NCI-H82 treated with DMSO at 0.1 percent for 48 hours (cell line): Measurements from ENCODE around the gene KLHL35.

Source experiments
- DNase-seq: peaks from one replicate; lab custom pipeline; 2025; ENCODE audit not compliant: unreplicated experiment; lab: John Stamatoyannopoulos, UW

The KLHL35 gene

GRCh38 chr11:75469785-75470405 is 36.9 kb upstream of the KLHL35 start:
- DNase-seq: no peak

DNA sequence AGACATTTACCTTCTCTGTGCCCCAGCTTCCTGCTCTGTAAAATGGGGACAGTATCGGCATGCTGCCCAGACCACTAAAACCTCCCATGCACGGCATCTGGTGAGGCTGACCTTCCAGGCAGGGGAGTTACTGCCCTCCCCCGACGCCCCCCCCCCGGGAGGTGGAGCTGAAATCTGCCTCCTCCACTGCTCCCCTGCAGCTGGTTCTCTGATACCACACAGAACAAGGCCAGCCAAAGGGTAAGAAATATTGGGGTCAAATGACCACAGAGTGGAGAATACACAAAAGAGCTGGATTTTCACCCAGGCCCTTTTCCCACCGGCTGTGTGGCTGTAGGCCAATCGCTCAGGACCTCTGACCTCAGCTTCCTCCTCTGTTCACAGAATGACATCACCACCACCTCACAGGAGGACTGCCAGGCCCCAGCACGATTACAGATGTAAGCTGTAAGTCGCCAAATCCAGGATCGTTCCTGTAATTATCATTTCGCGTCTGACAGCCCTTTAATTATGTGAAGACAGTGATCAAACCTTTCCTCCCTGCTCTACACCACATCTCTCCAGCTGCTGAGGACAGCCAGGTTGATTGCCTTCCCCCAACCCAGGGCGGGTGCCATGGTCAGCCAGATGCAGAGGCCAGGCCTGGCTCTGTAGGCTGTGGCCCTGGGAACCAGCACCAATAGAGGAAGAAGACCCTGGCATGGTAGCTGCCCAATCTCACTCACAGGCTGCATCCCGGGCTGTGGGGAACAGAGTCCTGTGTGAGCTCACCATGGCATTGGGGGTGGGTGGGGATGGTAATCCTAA is 35.7 kb upstream of the KLHL35 start:
- DNase-seq: no peak

- no peak for DNase-seq
Observed at GRCh38 chr11:75467881-75468280, 34.9 kb upstream of the KLHL35 start.

GRCh38 chr11:75467311-75467710 is 34.3 kb upstream of the KLHL35 start:
- no peak for DNase-seq

GRCh38 chr11:75465701-75466531 is 32.9 kb upstream of the KLHL35 start:
- DNase-seq: no peak

DNA sequence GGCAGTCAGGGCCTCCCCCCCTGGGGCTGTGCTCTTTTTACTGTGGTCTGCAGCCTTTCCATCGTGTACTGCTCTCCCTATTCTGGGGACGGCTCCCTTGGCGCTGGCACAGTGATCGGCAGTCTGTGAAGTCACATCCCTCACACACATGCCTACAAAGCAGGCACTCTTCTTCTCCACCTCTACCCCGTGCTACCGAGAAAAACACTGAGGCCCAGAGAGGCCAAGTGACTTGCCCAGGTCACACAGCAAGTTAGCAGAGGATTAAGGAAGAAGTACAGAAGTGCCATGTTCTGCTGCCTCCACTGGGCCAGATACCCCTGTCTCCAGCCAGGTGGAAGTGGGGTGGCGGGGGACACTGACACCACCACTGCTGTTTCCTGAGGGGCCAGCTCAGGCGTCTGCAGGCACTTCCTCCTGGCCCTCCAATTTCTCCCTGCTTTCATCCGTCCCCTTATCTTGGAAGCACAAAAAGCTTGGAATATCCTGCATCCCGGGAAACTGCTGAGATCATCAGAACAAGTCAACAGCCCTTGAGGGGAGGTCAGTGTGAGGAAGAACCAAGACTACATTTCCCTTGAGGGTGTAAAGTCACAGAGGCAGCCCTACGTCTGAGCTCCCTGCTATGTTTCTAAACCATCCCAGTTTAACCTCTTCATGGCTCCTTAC is 30.2 kb upstream of the KLHL35 start:
- DNase-seq: no peak

GRCh38 chr11:75462117-75462653 is 29.2 kb upstream of the KLHL35 start:
- DNase-seq: no peak

DNA sequence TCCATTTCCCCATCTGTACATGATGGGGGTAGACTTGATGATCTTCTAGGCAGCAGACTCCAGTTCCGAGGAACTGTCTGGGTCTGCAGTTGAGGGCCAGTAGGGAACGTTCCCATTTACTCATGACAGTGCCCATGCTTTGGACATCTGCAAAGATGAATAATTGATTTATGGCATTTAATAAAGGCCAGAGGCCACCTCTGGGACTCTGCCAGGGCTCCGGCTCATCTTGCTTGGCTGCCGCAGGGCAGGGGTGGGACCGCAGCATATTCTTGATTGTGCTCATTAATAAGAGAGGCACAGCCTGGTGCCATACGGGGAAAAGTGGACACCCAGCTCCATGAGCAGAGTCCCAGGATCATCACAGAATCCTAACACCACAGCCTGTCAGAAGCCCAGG is 28.1 kb upstream of the KLHL35 start:
- no peak for DNase-seq

DNA sequence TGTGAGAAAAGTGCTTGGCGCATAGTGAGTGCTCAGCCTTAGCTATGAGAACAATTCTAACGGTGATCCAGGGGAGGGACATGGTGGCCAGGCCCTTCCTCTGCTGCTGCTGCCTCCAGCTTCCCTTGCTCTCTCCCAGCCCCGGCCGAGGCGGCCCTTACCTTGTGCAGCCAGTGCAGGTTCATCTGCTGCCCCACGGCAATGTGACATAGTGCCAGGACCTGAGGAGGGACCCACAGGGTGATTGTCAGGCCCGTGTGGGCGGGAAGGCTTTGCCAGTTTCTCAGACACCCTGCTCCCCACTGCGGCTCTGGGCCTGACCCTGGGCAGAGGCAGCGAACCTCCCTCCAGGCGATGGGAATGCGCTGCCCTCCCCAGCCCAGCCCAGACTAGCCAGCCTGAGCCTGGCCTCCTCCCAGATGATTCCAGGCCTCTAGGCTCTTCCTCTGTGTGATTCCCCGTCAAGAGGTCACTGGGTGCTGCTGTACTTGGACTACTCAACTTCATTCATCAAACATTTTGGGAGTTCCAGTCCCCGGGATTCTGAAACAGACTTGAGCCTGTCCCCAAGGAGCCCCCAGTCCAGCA is 23.7 kb upstream of the KLHL35 start:
- no peak for DNase-seq

- no peak for DNase-seq
Observed at GRCh38 chr11:75454987-75455386, 22.0 kb upstream of the KLHL35 start.

DNA sequence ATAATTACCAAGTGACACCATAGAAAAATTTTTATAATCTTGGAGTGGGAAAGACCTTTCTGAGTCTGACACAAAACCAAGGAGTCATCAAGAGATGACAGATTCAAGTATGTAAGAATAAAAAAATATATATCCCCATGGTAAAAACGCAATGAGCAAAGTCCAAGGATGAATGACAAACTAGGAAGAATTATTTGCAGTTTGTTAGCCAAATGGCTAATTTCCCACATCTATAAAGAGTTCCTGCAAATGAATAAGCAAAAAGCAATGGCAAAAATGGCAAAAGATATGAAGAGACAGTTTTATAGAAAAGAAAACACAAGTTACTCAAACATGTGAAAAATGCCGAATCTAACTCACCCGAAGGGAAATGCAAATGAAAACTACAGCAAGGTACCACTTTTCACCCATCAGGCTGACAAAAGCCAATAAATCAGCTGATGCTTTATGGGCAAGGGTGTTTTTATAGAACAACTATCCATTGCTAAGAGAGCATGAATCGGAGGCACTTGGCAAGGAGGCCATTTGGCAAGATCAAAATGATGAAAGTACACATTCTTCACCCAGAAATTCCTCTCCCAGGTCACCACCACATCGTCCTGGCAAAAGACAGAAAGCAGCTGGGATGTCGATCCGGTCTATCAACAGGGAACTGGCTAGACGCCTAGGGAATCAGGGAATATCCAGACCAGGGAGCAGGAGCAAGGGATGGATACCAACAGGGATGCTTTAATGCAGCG is 21.1 kb upstream of the KLHL35 start:
- no peak for DNase-seq

- no peak for DNase-seq
Observed at GRCh38 chr11:75450826-75451821, 18.1 kb upstream of the KLHL35 start.

DNA sequence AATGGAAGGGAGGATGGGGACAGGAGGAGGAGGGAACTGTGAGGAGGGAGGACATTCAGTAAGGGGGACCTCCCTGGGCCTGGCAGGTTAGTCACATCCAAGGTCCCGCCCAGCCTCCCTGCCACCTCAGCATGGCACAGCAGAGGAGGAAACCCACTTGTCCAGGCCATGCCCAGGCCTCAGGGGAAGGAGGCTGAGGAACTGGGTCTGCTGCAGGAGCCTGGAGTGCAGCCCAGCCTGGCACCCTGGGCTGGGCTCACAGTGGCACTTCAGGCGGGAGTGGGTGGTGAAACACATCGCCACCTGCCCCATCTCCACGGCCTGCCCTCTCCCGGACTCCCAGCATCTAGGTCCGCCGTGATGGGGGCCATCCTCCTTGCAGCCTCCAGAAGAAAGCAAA is 17.2 kb upstream of the KLHL35 start:
- DNase-seq: no peak

DNA sequence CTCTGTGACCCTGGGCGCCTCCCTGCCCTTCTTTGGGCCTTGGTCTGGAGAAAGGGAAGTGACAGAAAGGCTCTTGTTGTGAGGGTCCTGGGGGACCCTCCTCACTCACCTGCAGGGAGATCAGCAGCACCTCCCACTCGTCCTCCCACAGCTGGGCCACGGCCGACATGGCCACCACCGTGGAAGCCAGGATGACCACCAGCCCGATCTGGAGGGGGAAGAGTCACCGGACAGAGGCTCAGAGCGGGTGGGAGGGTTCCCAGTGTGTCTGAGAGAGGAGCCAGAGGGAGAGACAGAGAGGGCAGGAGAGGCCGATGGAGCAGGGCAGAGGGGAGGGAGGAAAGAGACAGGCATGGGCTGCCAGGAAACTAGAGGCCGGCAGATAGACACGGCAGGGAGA is 16.8 kb upstream of the KLHL35 start:
- no peak for DNase-seq

GRCh38 chr11:75449271-75449670 is 16.3 kb upstream of the KLHL35 start:
- no peak for DNase-seq

GRCh38 chr11:75447415-75447814 is 14.4 kb upstream of the KLHL35 start:
- no peak for DNase-seq

DNA sequence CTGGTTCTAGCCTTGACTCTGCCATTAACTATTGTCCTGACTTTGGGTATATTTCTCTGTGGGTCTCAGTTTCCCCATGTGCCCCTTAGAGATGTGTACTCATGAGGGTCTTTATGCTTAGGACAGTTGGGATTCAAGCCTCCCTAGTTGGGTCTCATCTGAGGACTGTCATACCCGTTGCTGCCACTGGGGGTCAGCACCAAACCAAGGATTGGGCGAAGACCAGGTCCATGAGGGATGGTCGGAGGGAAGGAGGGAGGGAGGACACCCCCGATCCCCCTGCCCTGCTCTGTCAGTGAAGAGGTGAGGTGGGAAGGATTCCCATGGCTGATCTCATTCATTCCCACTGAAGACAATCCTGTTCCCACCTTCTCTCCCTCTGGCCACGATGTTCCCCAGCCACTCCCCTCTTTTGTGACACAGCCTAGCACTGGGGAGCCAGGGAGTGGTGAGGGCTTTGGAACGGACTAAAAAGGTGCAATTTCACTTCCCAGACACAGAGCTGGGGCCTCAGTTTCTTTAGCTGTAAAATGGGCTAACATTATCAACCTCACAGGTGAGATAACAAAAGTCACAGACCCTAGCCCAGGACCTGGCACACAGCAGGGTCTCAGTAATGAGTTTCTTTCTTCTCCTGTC is 12.4 kb upstream of the KLHL35 start:
- DNase-seq: no peak

DNA sequence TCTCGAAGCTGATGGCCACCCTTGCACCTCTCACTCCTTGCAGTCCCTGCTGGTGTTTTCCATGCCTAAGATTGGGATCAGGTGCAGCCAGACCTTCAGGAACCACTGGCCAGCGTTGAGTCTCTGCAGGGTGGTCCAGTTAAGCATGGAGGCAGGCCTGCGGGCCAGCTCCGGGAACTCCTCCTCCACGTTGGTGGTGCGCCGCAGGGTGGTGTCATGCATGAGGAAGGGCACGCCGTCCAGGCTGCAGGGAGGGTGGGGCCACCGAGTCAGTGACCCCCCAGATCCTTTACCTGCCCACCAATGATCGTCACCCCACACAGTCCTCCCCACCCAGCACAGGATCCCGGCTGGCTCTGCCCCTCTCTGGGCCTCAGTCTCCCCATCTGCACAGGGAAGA is 10.0 kb upstream of the KLHL35 start:
- DNase-seq: no peak
